BE2C (cell line): ENCODE data around the gene SPEN.
A peak's percentile ranks its signal among the peaks of the same experiment; 100 is the strongest.

Source experiments
- DNase-seq: peaks from one replicate; pipeline ENCODE4 v3.0.0-alpha.2; 2020
- H3K27me3 ChIP-seq: fragments of 250-450 bp; sonication (Bioruptor Pico); 2 replicates; pipeline ENCODE4 v1.5.1; 2020; ENCODE audit warnings: mild to moderate bottlenecking
- H3K36me3 ChIP-seq: fragments of 250-450 bp; sonication (Bioruptor Pico); 2 replicates; pipeline ENCODE4 v1.5.1; 2020; ENCODE audit warnings: mild to moderate bottlenecking
- H3K4me1 ChIP-seq: fragments of 250-450 bp; sonication (Bioruptor Pico); 2 replicates; pipeline ENCODE4 v1.5.1; 2020
- H3K4me3 ChIP-seq: 2 replicates; pipeline ENCODE4 v1.5.1; 2011; ENCODE audit warnings: low read depth, low read length
- H3K9me3 ChIP-seq: fragments of 250-450 bp; sonication (Bioruptor Pico); 2 replicates; pipeline ENCODE4 v1.5.1; 2020
- CTCF ChIP-seq: IDR thresholded peaks from 2 replicates; pipeline ENCODE4 v1.5.1; 2012; ENCODE audit warnings: mild to moderate bottlenecking, low read depth, low read length

The SPEN gene

GRCh38 chr1:15948091-15948591 is 100.6 kb downstream of the SPEN start:
- H3K9me3 ChIP-seq, result no peaks in the 10 kb centered on the region
- no peak for TF ChIP-seq CTCF
- no peak overlapping the region for H3K4me3 ChIP-seq
- DNase-seq, result no peak
- H3K4me1 ChIP-seq, result peaks cover 27% of the 10 kb centered on the region
- H3K36me3 ChIP-seq, result peaks cover 19% of the 10 kb centered on the region
- H3K27me3 ChIP-seq, result no peaks in the 10 kb centered on the region

GRCh38 chr1:15948595-15949452 is 101.3 kb downstream of the SPEN start:
- no peaks in the 10 kb centered on the region for H3K27me3 ChIP-seq
- no peak for DNase-seq
- no peak for TF ChIP-seq CTCF
- peaks cover 15% of the 10 kb centered on the region for H3K36me3 ChIP-seq
- H3K9me3 ChIP-seq, result no peaks in the 10 kb centered on the region
- peaks cover 29% of the 10 kb centered on the region for H3K4me1 ChIP-seq
- H3K4me3 ChIP-seq, result no peak overlapping the region

GRCh38 chr1:15949453-15950245 is 102.1 kb downstream of the SPEN start:
- peak; percentile 47 for DNase-seq
- no peak for TF ChIP-seq CTCF
- Histone ChIP-seq H3K4me1 (peaks cover 34% of the 10 kb centered on the region), H3K9me3 (no peaks in the 10 kb centered on the region), H3K36me3 (peaks cover 7% of the 10 kb centered on the region), H3K4me3 (no peak overlapping the region), H3K27me3 (no peaks in the 10 kb centered on the region)

- no peak overlapping the region for H3K4me3 ChIP-seq
- H3K36me3 ChIP-seq, result peaks cover 5% of the 10 kb centered on the region; the same call in 1 of the 2 replicates
- TF ChIP-seq CTCF, result no peak
- H3K27me3 ChIP-seq, result no peaks in the 10 kb centered on the region
- H3K4me1 ChIP-seq, result peaks cover 34% of the 10 kb centered on the region
- no peak for DNase-seq
- no peaks in the 10 kb centered on the region for H3K9me3 ChIP-seq
Observed at GRCh38 chr1:15950302-15950701, 102.8 kb downstream of the SPEN start.

GRCh38 chr1:15950763-15951295 is 103.3 kb downstream of the SPEN start:
- H3K9me3 ChIP-seq, result no peaks in the 10 kb centered on the region
- peaks cover 34% of the 10 kb centered on the region for H3K4me1 ChIP-seq
- H3K4me3 ChIP-seq, result no peak overlapping the region
- H3K27me3 ChIP-seq, result no peaks in the 10 kb centered on the region
- peaks cover 5% of the 10 kb centered on the region; the same call in 1 of the 2 replicates for H3K36me3 ChIP-seq
- DNase-seq, result no peak
- TF ChIP-seq CTCF, result no peak
